ENCODE measurements around the gene KITLG.
"Not testable (repeated sequence)": the region's sequence is repeated elsewhere in the genome, so short reads cannot be mapped to it uniquely, and the experiment has no call there.

The KITLG gene

DNA sequence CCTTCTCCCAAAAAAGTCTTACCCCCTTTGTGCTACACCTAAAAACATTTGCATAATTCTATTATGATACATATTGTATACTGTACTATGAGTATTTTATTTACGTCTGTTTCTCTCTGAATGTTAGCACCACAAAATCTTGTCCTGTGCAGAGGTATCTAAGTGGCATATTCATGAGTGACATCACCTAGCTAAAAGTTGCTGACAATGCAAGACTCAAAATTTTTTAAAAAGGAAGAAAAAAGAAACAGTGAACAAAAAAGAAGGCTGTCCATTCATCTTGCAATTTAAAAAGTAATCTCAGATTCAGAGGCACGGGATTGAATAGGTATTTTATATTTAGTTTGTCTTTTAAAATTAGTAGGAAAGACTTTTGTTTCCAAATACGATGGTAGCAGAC is 69.4 kb downstream of the KITLG start:
- no peak for ATAC-seq
- TF ChIP-seq, protein P1, sequence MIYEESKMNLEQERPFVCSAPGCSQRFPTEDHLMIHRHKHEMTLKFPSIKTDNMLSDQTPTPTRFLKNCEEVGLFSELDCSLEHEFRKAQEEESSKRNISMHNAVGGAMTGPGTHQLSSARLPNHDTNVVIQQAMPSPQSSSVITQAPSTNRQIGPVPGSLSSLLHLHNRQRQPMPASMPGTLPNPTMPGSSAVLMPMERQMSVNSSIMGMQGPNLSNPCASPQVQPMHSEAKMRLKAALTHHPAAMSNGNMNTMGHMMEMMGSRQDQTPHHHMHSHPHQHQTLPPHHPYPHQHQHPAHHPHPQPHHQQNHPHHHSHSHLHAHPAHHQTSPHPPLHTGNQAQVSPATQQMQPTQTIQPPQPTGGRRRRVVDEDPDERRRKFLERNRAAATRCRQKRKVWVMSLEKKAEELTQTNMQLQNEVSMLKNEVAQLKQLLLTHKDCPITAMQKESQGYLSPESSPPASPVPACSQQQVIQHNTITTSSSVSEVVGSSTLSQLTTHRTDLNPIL (CRISPR knock-in tag; IDR thresholded peaks at IDR 0.05; ENCODE audit: low read depth) = no peak
- TF ChIP-seq ZFP30 (CRISPR knock-in tag; IDR thresholded peaks at IDR 0.05) (no peak), ESRRG (CRISPR knock-in tag; IDR thresholded peaks at IDR 0.05) (no peak), SNAI2 (CRISPR knock-in tag; IDR thresholded peaks at IDR 0.05) (no peak), OSR1 (CRISPR knock-in tag; IDR thresholded peaks at IDR 0.05) (no peak), PPARA (CRISPR knock-in tag; IDR thresholded peaks at IDR 0.05; ENCODE audit: borderline replicate concordance) (no peak), ZFP3 (CRISPR knock-in tag; IDR thresholded peaks at IDR 0.05) (no peak), ARNTL (CRISPR knock-in tag; IDR thresholded peaks at IDR 0.05; ENCODE audit: borderline replicate concordance, low read depth) (no peak), ZNF565 (CRISPR knock-in tag; conservative IDR thresholded peaks at IDR 0.05; ENCODE audit: low read depth) (no peak), GLIS3 (CRISPR knock-in tag; IDR thresholded peaks at IDR 0.05) (no peak)
- TF ChIP-seq, protein P2, sequence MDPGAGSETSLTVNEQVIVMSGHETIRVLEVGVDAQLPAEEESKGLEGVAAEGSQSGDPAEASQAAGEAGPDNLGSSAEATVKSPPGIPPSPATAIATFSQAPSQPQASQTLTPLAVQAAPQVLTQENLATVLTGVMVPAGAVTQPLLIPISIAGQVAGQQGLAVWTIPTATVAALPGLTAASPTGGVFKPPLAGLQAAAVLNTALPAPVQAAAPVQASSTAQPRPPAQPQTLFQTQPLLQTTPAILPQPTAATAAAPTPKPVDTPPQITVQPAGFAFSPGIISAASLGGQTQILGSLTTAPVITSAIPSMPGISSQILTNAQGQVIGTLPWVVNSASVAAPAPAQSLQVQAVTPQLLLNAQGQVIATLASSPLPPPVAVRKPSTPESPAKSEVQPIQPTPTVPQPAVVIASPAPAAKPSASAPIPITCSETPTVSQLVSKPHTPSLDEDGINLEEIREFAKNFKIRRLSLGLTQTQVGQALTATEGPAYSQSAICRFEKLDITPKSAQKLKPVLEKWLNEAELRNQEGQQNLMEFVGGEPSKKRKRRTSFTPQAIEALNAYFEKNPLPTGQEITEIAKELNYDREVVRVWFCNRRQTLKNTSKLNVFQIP (CRISPR knock-in tag; IDR thresholded peaks at IDR 0.05; ENCODE audit: borderline replicate concordance, low read depth) = no peak
- TF ChIP-seq, protein P3, sequence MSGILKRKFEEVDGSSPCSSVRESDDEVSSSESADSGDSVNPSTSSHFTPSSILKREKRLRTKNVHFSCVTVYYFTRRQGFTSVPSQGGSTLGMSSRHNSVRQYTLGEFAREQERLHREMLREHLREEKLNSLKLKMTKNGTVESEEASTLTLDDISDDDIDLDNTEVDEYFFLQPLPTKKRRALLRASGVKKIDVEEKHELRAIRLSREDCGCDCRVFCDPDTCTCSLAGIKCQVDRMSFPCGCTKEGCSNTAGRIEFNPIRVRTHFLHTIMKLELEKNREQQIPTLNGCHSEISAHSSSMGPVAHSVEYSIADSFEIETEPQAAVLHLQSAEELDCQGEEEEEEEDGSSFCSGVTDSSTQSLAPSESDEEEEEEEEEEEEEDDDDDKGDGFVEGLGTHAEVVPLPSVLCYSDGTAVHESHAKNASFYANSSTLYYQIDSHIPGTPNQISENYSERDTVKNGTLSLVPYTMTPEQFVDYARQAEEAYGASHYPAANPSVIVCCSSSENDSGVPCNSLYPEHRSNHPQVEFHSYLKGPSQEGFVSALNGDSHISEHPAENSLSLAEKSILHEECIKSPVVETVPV (CRISPR knock-in tag; IDR thresholded peaks at IDR 0.05) = no peak

DNA sequence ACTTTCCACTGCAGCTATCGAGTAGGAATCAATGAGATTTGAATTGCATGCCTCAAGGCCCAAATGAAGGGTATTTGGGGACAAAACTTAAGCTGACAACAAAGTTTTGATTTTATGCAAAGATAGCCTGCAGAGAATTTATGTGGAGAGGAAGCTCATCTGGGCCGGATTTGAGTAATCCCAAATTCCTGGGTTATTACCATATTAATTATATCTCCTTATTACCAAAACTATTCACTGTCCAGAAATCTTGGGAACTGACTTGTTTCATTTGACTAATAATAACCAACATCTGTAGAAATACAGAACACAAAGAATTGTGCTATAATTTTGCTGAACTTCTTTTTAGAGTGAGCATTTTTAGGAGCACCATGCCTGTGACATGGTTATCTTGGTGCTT is 70.4 kb downstream of the KITLG start:
- no peak; the same call in 2 of the 3 replicates for ATAC-seq
- TF ChIP-seq SNAI2 (CRISPR knock-in tag; IDR thresholded peaks at IDR 0.05) = no peak
- TF ChIP-seq ZFP3 (CRISPR knock-in tag; IDR thresholded peaks at IDR 0.05) = no peak
- TF ChIP-seq RARB (CRISPR knock-in tag; IDR thresholded peaks at IDR 0.05) = no peak
- TF ChIP-seq, protein P2 (CRISPR knock-in tag; IDR thresholded peaks at IDR 0.05; ENCODE audit: borderline replicate concordance, low read depth) = no peak
- no peak for TF ChIP-seq ESRRG (CRISPR knock-in tag; IDR thresholded peaks at IDR 0.05)
- TF ChIP-seq, protein P3 (CRISPR knock-in tag; IDR thresholded peaks at IDR 0.05) = no peak
- no peak for TF ChIP-seq ARNTL (CRISPR knock-in tag; IDR thresholded peaks at IDR 0.05; ENCODE audit: borderline replicate concordance, low read depth)

DNA sequence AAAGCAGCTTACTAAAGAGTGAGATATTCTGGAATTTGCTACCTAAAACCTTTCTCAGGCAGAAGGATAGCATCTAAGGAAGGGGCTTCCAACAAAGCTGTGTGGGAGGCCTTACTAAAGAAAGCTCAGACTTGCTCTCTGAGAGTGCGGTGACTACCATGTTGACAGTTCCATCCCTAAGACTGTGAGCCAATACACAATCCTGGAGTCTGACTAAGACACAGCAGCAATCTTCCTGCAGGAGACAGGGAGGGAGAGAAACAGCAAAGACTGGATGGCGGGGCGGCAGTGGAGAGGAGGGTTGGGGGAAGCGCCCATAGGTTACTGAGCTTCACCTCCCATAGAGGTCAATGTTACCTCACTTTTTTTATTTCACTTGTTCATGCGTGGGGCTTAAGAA is 70.9 kb downstream of the KITLG start:
- ATAC-seq = no peak; the same call in 1 of the 3 replicates
- TF ChIP-seq ESRRG (CRISPR knock-in tag; IDR thresholded peaks at IDR 0.05) (no peak), ZNF565 (CRISPR knock-in tag; conservative IDR thresholded peaks at IDR 0.05; ENCODE audit: low read depth) (no peak), ARNTL (CRISPR knock-in tag; IDR thresholded peaks at IDR 0.05; ENCODE audit: borderline replicate concordance, low read depth) (no peak), BACH2 (CRISPR knock-in tag; IDR thresholded peaks at IDR 0.05; ENCODE audit: borderline replicate concordance) (no peak), PPARA (CRISPR knock-in tag; IDR thresholded peaks at IDR 0.05; ENCODE audit: borderline replicate concordance) (no peak), ZFP30 (CRISPR knock-in tag; IDR thresholded peaks at IDR 0.05) (no peak), OSR1 (CRISPR knock-in tag; IDR thresholded peaks at IDR 0.05) (no peak), ISL1 (CRISPR knock-in tag; IDR thresholded peaks at IDR 0.05) (no peak)

DNA sequence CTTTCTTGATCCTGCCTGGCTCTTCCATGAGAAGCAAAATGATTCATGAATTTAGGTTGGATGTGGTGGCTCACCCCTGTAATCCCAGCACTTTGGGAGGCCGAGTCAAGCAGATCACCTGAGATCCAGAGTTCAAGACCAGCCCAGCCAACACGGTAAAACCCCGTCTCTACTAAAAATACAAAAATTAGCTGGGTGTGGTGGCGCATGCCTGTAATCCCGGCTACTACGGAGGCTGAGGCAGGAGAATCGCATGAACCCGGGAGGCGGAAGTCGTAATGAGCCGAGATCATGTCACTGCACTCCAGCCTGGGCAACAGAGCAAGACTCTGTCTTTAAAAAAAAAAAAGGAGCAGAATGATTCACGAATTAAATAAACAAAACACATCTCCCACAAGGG is 72.4 kb downstream of the KITLG start:
- not testable (repeated sequence) for ATAC-seq

DNA sequence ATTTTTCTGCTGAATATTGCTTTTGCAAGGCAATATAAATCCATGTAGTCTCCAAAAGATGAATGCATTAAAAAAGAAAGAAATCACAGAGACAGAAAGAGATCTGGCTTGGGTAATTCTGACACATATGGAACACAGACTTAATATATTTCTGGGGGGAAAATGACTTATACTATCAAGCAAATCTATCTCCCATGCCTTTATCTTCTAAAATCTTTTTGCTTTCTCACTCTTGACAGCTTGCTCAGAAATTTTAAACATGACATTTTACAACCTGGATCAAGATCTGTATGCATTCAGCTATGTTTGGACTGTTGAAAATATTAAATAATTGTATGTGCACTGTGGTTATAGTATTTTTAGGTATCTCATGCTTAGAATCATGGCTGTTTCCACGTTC is 73.0 kb downstream of the KITLG start:
- no peak for ATAC-seq
- no peak for TF ChIP-seq RARB (CRISPR knock-in tag; IDR thresholded peaks at IDR 0.05)
- TF ChIP-seq, protein P3 (CRISPR knock-in tag; IDR thresholded peaks at IDR 0.05) = no peak
- TF ChIP-seq ZFP30 (CRISPR knock-in tag; IDR thresholded peaks at IDR 0.05) = no peak
- TF ChIP-seq ESRRG (CRISPR knock-in tag; IDR thresholded peaks at IDR 0.05) = no peak
- no peak for TF ChIP-seq PPARA (CRISPR knock-in tag; IDR thresholded peaks at IDR 0.05; ENCODE audit: borderline replicate concordance)
- no peak for TF ChIP-seq ZNF565 (CRISPR knock-in tag; conservative IDR thresholded peaks at IDR 0.05; ENCODE audit: low read depth)
